Loucy (cell line): ENCODE results near the gene LRRC57.

ENCODE experiments used
- CTCF ChIP-seq: fragments of 200-600 bp; sonication (generic); conservative IDR thresholded peaks from 2 replicates; pipeline ENCODE4 v1.5.1; 2014; ENCODE audit warnings: mild to moderate bottlenecking, antibody characterized with exemption, low read length
- EZH2phosphoT487 ChIP-seq: fragments of 200-600 bp; IDR thresholded peaks from 2 replicates; pipeline ENCODE4 v1.6.1; 2018; ENCODE audit warnings: antibody characterized with exemption, mild to moderate bottlenecking, moderate library complexity, borderline replicate concordance

- TF ChIP-seq CTCF (peak; percentile 27), EZH2phosphoT487 (no peak)
These were observed 57.7 kb downstream of the LRRC57 start, which contains the start of gene ZNF106 for GRCh38 chr15:42490671-42491538.
